ENCODE data around the gene CATSPERE. TPM values are rescaled to one million over a fixed set of nuclear protein-coding genes. Genes with fewer than 3 reads are reported as not detected.

CATSPERE gene, protein sequence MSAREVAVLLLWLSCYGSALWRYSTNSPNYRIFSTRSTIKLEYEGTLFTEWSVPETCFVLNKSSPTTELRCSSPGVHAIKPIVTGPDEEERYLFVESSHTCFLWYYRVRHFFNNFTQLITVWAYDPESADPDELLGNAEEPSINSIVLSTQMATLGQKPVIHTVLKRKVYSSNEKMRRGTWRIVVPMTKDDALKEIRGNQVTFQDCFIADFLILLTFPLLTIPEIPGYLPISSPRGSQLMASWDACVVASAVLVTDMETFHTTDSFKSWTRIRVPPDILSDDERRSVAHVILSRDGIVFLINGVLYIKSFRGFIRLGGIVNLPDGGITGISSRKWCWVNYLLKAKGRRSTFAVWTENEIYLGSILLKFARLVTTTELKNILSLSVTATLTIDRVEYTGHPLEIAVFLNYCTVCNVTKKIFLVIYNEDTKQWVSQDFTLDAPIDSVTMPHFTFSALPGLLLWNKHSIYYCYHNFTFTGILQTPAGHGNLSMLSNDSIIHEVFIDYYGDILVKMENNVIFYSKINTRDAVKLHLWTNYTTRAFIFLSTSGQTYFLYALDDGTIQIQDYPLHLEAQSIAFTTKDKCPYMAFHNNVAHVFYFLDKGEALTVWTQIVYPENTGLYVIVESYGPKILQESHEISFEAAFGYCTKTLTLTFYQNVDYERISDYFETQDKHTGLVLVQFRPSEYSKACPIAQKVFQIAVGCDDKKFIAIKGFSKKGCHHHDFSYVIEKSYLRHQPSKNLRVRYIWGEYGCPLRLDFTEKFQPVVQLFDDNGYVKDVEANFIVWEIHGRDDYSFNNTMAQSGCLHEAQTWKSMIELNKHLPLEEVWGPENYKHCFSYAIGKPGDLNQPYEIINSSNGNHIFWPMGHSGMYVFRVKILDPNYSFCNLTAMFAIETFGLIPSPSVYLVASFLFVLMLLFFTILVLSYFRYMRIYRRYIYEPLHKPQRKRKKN
- total RNA-seq (2014; rRNA removed; shearing (Covaris generic); ENCODE audit: low replicate concordance), result not detected in 2 replicates

- in situ Hi-C loops (cut with HindIII; ENCODE audit: low pct_unique_long_range_greater_than_20kb, low sequenced_read_pairs), result no loop called here
- DNase-seq (ENCODE audit: low read depth), result peak; percentile 91
Measured at GRCh38 chr1:244461245-244462071, at the start of gene CATSPERE. Gene CATSPERE (plus strand): TSS chr1:244461273. CDS start chr1:244461430, 157 bp downstream.

DNA sequence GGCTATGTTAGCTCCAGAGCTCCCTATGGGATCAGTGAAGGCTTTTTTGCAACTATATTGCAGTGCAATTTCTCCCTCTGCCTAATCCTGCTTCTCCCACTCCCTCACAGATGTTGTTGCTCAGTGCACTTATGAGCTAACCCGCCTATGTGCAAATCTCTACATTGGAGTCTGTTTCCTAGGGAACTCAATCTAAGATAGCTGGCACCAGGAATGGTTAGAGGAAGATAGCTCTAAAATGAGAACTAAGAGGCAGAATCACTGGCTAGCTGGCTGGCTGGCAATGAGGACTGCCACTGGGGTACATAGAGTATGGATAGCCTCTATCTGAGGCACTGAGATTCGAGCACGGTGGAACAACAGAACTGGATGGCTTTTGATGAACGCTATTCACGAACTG lies 48.9 kb upstream of the CATSPERE start:
- in situ Hi-C loops (cut with HindIII; ENCODE audit: low pct_unique_long_range_greater_than_20kb, low sequenced_read_pairs), result loop anchor here (5.0 kb wide), 1 partner anchor 35 kb away; no protein-coding TSS in a partner anchor
- no peak for DNase-seq (ENCODE audit: low read depth)

- DNase-seq (ENCODE audit: low read depth), result no peak
- in situ Hi-C loops (cut with HindIII; ENCODE audit: low pct_unique_long_range_greater_than_20kb, low sequenced_read_pairs), result loop anchor here (5.0 kb wide), 1 partner anchor 34 kb away; no protein-coding TSS in a partner anchor
Measured at GRCh38 chr1:244413736-244414135, 47.3 kb upstream of the CATSPERE start.

DNA sequence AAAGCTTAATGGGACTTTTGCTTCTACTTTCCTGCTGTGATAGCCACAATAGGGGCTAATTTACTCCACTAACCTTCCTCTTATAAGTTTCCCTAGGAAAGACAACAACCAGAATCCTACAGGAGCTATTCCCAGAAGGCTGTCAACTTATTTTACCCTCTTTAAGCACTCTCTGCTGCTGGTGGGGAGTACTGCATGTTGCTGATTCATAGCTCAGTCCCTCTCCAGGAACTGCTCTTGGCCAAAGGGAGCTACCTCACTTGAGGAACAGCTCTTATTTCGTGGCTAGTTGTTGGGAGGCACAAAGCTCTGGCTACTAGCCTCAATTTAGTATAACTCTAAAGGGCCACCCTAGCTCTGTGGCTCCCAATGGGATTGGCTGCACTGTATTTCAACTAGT lies 46.5 kb upstream of the CATSPERE start:
- in situ Hi-C loops (cut with HindIII; ENCODE audit: low pct_unique_long_range_greater_than_20kb, low sequenced_read_pairs), result loop anchor here (5.0 kb wide), 1 partner anchor 33 kb away; no protein-coding TSS in a partner anchor
- DNase-seq (ENCODE audit: low read depth), result peak; percentile 28

DNA sequence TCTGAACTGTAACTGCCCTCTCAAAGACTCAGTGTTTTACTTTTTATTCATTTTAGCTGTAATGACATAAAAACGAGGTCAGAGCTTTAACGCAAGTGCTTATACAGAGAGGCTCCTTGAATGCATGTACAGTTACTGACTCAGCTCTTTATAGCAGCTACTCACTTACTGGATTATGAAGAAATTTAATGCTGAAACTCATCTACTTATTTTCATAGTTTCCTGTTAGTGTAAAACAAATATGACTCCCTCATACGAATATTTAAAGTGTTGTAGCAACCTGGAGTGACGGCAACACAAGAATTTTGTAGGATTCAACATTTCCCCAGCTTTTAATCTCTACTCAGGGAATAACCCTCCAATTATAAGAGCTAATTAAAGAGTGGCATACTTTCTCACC lies 42.0 kb upstream of the CATSPERE start:
- DNase-seq (ENCODE audit: low read depth), result no peak
- in situ Hi-C loops (cut with HindIII; ENCODE audit: low pct_unique_long_range_greater_than_20kb, low sequenced_read_pairs), result no loop called here

- DNase-seq (ENCODE audit: low read depth), result no peak
- in situ Hi-C loops (cut with HindIII; ENCODE audit: low pct_unique_long_range_greater_than_20kb, low sequenced_read_pairs), result no loop called here
Measured at GRCh38 chr1:244422174-244422573, 38.9 kb upstream of the CATSPERE start.

DNA sequence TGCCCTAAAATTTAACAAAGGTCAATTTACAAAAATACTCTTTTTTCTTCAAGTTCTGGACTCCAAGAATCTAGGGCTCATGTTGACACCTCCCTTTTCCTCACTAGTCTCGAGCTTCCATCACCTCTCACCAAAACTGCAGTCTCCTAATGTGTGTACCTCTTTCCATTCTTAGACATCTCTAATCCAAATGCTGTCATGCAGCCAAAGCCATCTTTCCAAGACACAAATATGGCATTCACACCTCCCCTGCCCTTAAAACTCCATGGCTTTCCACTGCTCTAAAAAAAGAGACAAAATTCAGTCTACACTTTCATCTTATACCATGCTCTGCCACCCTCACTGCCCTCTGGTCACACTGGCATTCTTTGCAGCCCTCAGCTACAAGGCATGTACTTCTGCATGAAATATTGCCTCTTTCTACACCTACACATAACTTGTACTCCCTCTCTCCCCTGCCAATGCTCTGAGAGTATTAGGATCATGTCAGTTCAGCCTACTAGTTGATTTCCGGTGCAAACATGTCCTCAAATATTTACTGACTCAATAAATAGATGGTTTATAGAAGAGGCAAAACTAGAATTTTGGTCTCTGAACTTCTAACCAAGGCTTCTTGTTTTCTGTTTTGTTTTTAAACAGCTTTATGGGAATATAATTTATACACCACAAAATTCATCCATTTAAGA lies 36.3 kb upstream of the CATSPERE start:
- DNase-seq (ENCODE audit: low read depth), result no peak
- in situ Hi-C loops (cut with HindIII; ENCODE audit: low pct_unique_long_range_greater_than_20kb, low sequenced_read_pairs), result loop anchor here (25.0 kb wide), 1 partner anchor 112 kb away; no protein-coding TSS in a partner anchor

- in situ Hi-C loops (cut with HindIII; ENCODE audit: low pct_unique_long_range_greater_than_20kb, low sequenced_read_pairs), result loop anchor here (25.0 kb wide), 1 partner anchor 115 kb away; no protein-coding TSS in a partner anchor
- DNase-seq (ENCODE audit: low read depth), result no peak
Measured at GRCh38 chr1:244427647-244428046, 33.4 kb upstream of the CATSPERE start.

DNA sequence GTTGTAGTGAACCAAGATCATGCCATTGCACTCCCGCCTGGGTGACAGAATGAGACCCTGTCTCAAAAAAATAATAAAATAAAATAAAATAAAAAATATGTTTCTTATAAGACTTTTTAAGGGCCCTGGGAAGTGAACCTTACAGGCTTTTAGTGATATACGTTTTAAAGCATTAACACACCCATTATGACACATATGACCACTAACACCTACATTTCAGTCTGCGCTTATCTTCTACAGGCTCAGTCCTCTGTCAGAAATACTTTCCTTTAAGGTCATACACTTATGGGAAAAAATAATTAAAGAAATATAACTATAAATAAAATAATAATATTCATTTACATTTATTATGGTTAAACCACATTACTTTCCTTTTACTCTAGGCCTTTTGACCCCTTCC lies 31.3 kb upstream of the CATSPERE start:
- DNase-seq (ENCODE audit: low read depth), result no peak
- in situ Hi-C loops (cut with HindIII; ENCODE audit: low pct_unique_long_range_greater_than_20kb, low sequenced_read_pairs), result loop anchor here (25.0 kb wide), 1 partner anchor 118 kb away; no protein-coding TSS in a partner anchor

DNA sequence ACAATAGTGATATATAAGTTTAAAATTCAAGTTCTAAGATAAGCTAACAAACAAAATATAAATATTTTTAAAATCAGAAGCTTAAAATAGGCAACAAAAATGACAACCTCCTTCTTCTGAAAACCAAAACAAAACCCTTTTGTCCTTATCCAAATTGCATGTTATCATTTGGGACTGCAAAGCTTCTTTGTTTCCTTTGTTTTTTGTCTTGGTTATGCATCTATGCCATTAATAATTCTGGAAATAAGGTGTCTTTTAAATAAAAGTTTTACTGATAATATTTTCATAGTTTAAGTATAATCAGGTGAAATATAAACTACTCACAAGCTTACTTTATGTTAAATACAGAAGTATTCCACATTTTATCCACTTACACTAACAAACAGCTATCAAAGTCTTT lies 29.9 kb upstream of the CATSPERE start:
- in situ Hi-C loops (cut with HindIII; ENCODE audit: low pct_unique_long_range_greater_than_20kb, low sequenced_read_pairs), result loop anchor here (25.0 kb wide), 1 partner anchor 119 kb away; no protein-coding TSS in a partner anchor
- DNase-seq (ENCODE audit: low read depth), result no peak

DNA sequence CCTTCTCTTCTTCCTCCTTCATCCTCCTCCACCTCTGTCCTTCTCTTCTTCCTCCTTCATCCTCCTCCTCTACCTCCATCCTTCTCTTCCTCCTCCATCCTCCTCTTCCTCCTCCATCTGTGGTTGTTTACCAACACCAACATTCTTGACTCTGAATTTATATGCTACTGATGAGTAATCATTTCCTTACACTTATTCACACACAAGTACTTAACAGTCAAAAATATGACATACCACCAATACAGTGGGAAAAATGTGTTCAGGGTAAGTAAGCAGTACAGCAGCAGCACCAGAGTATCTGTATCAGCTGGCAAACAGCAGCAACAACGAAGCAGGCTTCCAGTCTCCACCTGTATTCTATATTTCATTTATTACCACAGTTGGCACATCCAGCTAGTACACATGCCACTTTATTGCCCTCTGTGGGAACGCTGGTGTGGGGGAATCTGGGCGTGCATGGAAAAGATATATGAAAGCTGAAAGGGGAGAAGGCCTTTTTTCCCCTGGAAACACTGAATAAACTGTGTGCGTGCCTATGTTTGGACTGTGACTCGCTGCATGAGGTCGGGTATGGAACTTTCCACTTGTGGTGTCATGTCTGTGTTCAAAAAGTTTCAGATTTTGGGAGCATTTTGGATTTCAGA lies 25.4 kb upstream of the CATSPERE start:
- in situ Hi-C loops (cut with HindIII; ENCODE audit: low pct_unique_long_range_greater_than_20kb, low sequenced_read_pairs), result loop anchor here (25.0 kb wide), 1 partner anchor 123 kb away; no protein-coding TSS in a partner anchor

GRCh38 chr1:244436336-244437085 lies 24.6 kb upstream of the CATSPERE start:
- in situ Hi-C loops (cut with HindIII; ENCODE audit: low pct_unique_long_range_greater_than_20kb, low sequenced_read_pairs), result loop anchor here (25.0 kb wide), 1 partner anchor 124 kb away; no protein-coding TSS in a partner anchor
- DNase-seq (ENCODE audit: low read depth), result no peak

More for the DNA sequence above, 25.4 kb upstream of the CATSPERE start:
- peak; percentile 63 for DNase-seq (ENCODE audit: low read depth)

- in situ Hi-C loops (cut with HindIII; ENCODE audit: low pct_unique_long_range_greater_than_20kb, low sequenced_read_pairs), result loop anchor here (25.0 kb wide), 1 partner anchor 125 kb away; no protein-coding TSS in a partner anchor
- DNase-seq (ENCODE audit: low read depth), result no peak
Measured at GRCh38 chr1:244437086-244437468, 24.0 kb upstream of the CATSPERE start.

DNA sequence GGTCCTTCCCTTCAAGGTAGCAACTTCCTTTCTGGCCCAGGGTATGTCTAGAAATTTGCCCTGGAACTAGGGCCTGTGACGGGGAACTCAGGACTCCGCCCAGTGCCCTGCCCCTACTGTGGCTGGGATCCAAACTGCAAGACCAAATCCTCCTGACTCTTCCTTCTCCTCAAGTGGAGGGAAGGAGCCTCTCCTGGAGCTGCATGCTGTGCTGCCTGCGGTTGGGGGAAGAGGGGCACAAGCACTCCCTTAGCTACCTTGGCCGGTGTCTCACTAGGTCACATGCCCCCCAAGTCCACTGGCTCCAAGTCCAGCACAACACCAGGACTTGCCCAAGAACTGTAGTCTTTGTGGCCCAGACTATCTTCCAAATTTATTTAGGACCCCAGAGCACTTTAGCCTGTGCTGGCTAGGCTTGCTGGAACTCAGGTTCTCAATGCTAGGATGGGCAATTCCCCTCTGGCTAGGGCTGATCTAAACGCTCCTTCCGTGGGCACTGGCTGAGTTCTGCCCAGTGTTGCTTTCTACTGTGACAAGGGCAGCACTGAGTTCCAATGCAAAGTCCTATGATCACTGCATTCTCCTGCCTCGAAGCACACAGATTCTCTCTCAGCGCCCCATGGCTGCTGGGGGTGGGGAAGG lies 21.6 kb upstream of the CATSPERE start:
- in situ Hi-C loops (cut with HindIII; ENCODE audit: low pct_unique_long_range_greater_than_20kb, low sequenced_read_pairs), result loop anchor here (25.0 kb wide), 1 partner anchor 127 kb away; no protein-coding TSS in a partner anchor
- DNase-seq (ENCODE audit: low read depth), result no peak

DNA sequence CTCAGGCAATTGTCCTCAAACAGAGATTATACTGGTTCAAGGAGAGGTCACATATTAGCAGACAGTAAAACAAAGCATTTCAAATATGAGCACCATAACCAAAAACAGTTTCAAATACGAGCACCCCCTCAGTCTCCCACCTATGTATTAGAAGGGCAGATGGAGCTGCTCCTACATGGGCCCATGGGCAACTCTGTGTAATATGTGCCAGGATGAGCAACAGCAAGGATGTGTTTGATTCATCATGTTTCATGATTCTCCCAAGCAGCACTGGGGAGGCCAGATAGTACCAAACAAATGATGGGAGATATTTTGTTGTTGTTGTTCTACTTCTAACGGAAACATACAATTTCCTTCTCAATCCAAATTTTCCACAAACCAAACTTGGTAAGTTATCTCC lies 18.2 kb upstream of the CATSPERE start:
- in situ Hi-C loops (cut with HindIII; ENCODE audit: low pct_unique_long_range_greater_than_20kb, low sequenced_read_pairs), result loop anchor here (25.0 kb wide), 1 partner anchor 131 kb away; no protein-coding TSS in a partner anchor
- DNase-seq (ENCODE audit: low read depth), result no peak
